SK-N-SH treated with all-trans-retinoic acid at 6 μM for 48 hours (cell line): ENCODE data around the gene HOXB1.

Experiments used
- BACH2 ChIP-seq: fragments of 250-450 bp; sonication (Bioruptor Pico); IDR thresholded peaks from 2 replicates; pipeline ENCODE4 v1.9.0; 2021; ENCODE audit warnings: mild to moderate bottlenecking, borderline replicate concordance
- CREB5 ChIP-seq: fragments of 250-450 bp; sonication (Bioruptor Pico); IDR thresholded peaks from 2 replicates; pipeline ENCODE4 v1.5.1; 2020; ENCODE audit warnings: low read depth, mild to moderate bottlenecking, moderate library complexity
- OSR1 ChIP-seq: fragments of 250-450 bp; sonication (Bioruptor Pico); IDR thresholded peaks from 2 replicates; pipeline ENCODE4 v1.8.0; 2022; ENCODE audit warnings: moderate library complexity, mild to moderate bottlenecking, inconsistent platforms
- PATZ1 ChIP-seq: fragments of 250-450 bp; sonication (Bioruptor Pico); IDR thresholded peaks from 2 replicates; pipeline ENCODE4 v1.8.0; 2020; ENCODE audit warnings: mild to moderate bottlenecking, moderate library complexity, borderline replicate concordance
- PPARA ChIP-seq: fragments of 250-450 bp; sonication (Bioruptor Pico); IDR thresholded peaks from 2 replicates; pipeline ENCODE4 v1.5.0; 2020; ENCODE audit warnings: mild to moderate bottlenecking, borderline replicate concordance
- SNAI2 ChIP-seq: fragments of 250-450 bp; sonication (Bioruptor Pico); IDR thresholded peaks from 2 replicates; pipeline ENCODE4 v1.5.0; 2020; ENCODE audit warnings: mild to moderate bottlenecking, moderate library complexity
- TCF4 ChIP-seq: fragments of 250-450 bp; sonication (Bioruptor Pico); IDR thresholded peaks from 2 replicates; pipeline ENCODE4 v1.8.0; 2021; ENCODE audit warnings: mild to moderate bottlenecking, moderate library complexity, borderline replicate concordance
- ZC3H10 ChIP-seq: fragments of 250-450 bp; sonication (Bioruptor Pico); IDR thresholded peaks from 2 replicates; pipeline ENCODE4 v1.5.1; 2021; ENCODE audit warnings: mild to moderate bottlenecking, moderate library complexity
- ZFP3 ChIP-seq: fragments of 250-450 bp; sonication (Bioruptor Pico); IDR thresholded peaks from 2 replicates; pipeline ENCODE4 v1.5.0; 2020; ENCODE audit warnings: mild to moderate bottlenecking, moderate library complexity
- ZFP30 ChIP-seq: fragments of 450-650 bp; formaldehyde crosslinking; IDR thresholded peaks from 2 replicates; pipeline ENCODE4 v1.5.0; 2022; ENCODE audit warnings: mild to moderate bottlenecking, moderate library complexity
- ZNF565 ChIP-seq: fragments of 450-650 bp; formaldehyde crosslinking; conservative IDR thresholded peaks from 2 replicates; pipeline ENCODE4 v1.5.0; 2020; ENCODE audit warnings: low read depth, mild to moderate bottlenecking, moderate library complexity

DNA sequence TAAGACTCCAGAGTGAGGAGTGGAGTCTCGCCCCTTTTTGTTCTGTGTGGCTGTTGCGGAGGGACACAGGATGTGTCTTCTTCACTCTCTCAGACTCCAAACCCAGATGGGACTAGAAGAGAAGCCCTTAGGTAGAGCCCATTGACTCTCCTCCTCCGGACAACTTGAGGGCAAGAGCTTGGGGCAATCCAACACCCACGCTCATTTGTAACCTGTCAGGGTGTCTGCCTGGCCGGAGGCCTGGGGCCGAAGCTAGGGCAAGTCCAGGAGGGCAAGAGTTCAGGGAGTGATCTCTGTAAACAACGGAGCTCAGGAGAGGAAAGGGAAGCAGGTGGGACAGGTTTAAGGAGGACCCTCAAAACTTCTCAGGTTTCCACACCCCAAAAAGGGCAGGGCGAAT, 1.4 kb upstream of the HOXB1 start:
- TF ChIP-seq ZFP3, result no peak
- TF ChIP-seq PATZ1, result no peak
- no peak for TF ChIP-seq ZFP30 (CRISPR knock-in tag)
- TF ChIP-seq TCF4, result no peak
- no peak for TF ChIP-seq SNAI2 (CRISPR knock-in tag)
- no peak for TF ChIP-seq PPARA (CRISPR knock-in tag)
- no peak for TF ChIP-seq CREB5
- no peak for TF ChIP-seq ZC3H10 (CRISPR knock-in tag)
- TF ChIP-seq OSR1 (CRISPR knock-in tag), result no peak
- no peak for TF ChIP-seq ZNF565 (CRISPR knock-in tag)
- TF ChIP-seq BACH2 (CRISPR knock-in tag), result no peak
